ENCODE data around the gene ACAN. TPM values are rescaled to one million over a fixed set of nuclear protein-coding genes. Genes with fewer than 3 reads are reported as not detected.

Gene ACAN
- total and polyA plus RNA-seq, 5 donors from 2014 or later: 0.06 to 0.32 TPM; not detected in 3

- H3K4me3 Mint-ChIP-seq: no peak overlapping the region
- H3K27ac Mint-ChIP-seq: no peak overlapping the region
- Histone ChIP-seq H3K36me3 (ENCODE audit: control insufficient read depth, insufficient read depth, low read length) (no peaks in the 10 kb centered on the region), H3K27ac (ENCODE audit: insufficient read depth, low read length, poor library complexity, severe bottlenecking) (no peak overlapping the region), H3K4me3 (ENCODE audit: low read depth, low read length) (no peak overlapping the region), H3K27me3 (ENCODE audit: control insufficient read depth, insufficient read depth, low read length) (peaks cover 23% of the 10 kb centered on the region), H3K4me1 (ENCODE audit: control insufficient read depth, insufficient read depth, low read length, poor library complexity, severe bottlenecking) (no peaks in the 10 kb centered on the region), H3K9me3 (ENCODE audit: control insufficient read depth in 2 of 2, low read length in 2 of 2) (no peaks in the 10 kb centered on the region)
- H3K27me3 Mint-ChIP-seq: peaks cover 40% of the 10 kb centered on the region
- DNase-seq: no peak
- peaks cover 0 to 3% (median 1%) of the 10 kb centered on the region in 4 donors for H3K4me1 Mint-ChIP-seq
- ATAC-seq (ENCODE audit: low read depth in 2 of 2): no peak
- peaks cover 3% of the 10 kb centered on the region for H3K36me3 Mint-ChIP-seq
- H3K9me3 Mint-ChIP-seq: peaks cover 0 to 5% (median 0%) of the 10 kb centered on the region in 7 donors
Measured at GRCh38 chr15:88791637-88792036, 11.6 kb upstream of the ACAN start.

- peaks cover 0 to 5% (median 0%) of the 10 kb centered on the region in 7 donors for H3K9me3 Mint-ChIP-seq
- ATAC-seq (ENCODE audit: low read depth in 2 of 2): no peak
- H3K4me3 Mint-ChIP-seq: no peak overlapping the region
- peaks cover 47% of the 10 kb centered on the region for H3K27me3 Mint-ChIP-seq
- Histone ChIP-seq H3K4me1 (ENCODE audit: control insufficient read depth, insufficient read depth, low read length, poor library complexity, severe bottlenecking) (no peaks in the 10 kb centered on the region), H3K27me3 (ENCODE audit: control insufficient read depth, insufficient read depth, low read length) (peaks cover 18% of the 10 kb centered on the region), H3K36me3 (ENCODE audit: control insufficient read depth, insufficient read depth, low read length) (no peaks in the 10 kb centered on the region), H3K4me3 (ENCODE audit: low read depth, low read length) (no peak overlapping the region), H3K27ac (ENCODE audit: insufficient read depth, low read length, poor library complexity, severe bottlenecking) (no peak overlapping the region), H3K9me3 (ENCODE audit: control insufficient read depth in 2 of 2, low read length in 2 of 2) (no peaks in the 10 kb centered on the region)
- H3K27ac Mint-ChIP-seq: no peak overlapping the region
- peaks cover 0 to 3% (median 1%) of the 10 kb centered on the region in 4 donors for H3K4me1 Mint-ChIP-seq
- H3K36me3 Mint-ChIP-seq: peaks cover 3% of the 10 kb centered on the region
- DNase-seq: no peak
Measured at GRCh38 chr15:88792342-88793282, 10.6 kb upstream of the ACAN start.

GRCh38 chr15:88794001-88794400 is 9.2 kb upstream of the ACAN start:
- H3K4me3 Mint-ChIP-seq: no peak overlapping the region
- H3K36me3 ChIP-seq (ENCODE audit: control insufficient read depth, insufficient read depth, low read length): no peaks in the 10 kb centered on the region
- peaks cover 0 to 5% (median 0%) of the 10 kb centered on the region in 7 donors for H3K9me3 Mint-ChIP-seq
- no peak overlapping the region for H3K4me3 ChIP-seq (ENCODE audit: low read depth, low read length)
- H3K27me3 Mint-ChIP-seq: peaks cover 49% of the 10 kb centered on the region
- ATAC-seq (ENCODE audit: low read depth in 2 of 2) (no peak), DNase-seq (no peak)
- H3K36me3 Mint-ChIP-seq: no peaks in the 10 kb centered on the region
- no peaks in the 10 kb centered on the region for H3K4me1 ChIP-seq (ENCODE audit: control insufficient read depth, insufficient read depth, low read length, poor library complexity, severe bottlenecking)
- H3K9me3 ChIP-seq (ENCODE audit: control insufficient read depth in 2 of 2, low read length in 2 of 2): no peaks in the 10 kb centered on the region
- no peak overlapping the region for H3K27ac ChIP-seq (ENCODE audit: insufficient read depth, low read length, poor library complexity, severe bottlenecking)
- H3K4me1 Mint-ChIP-seq: peaks cover 0 to 3% (median 1%) of the 10 kb centered on the region in 4 donors
- H3K27me3 ChIP-seq (ENCODE audit: control insufficient read depth, insufficient read depth, low read length): peaks cover 23% of the 10 kb centered on the region
- H3K27ac Mint-ChIP-seq: no peak overlapping the region

- Mint-ChIP-seq H3K4me1 (peaks cover 0 to 6% (median 5%) of the 10 kb centered on the region in 4 donors), H3K36me3 (no peaks in the 10 kb centered on the region), H3K27me3 (peaks cover 73% of the 10 kb centered on the region), H3K4me3 (no peak overlapping the region), H3K27ac (no peak overlapping the region), H3K9me3 (peaks cover 0 to 1% (median 0%) of the 10 kb centered on the region in 7 donors)
- no peaks in the 10 kb centered on the region for H3K36me3 ChIP-seq (ENCODE audit: control insufficient read depth, insufficient read depth, low read length)
- no peaks in the 10 kb centered on the region for H3K4me1 ChIP-seq (ENCODE audit: control insufficient read depth, insufficient read depth, low read length, poor library complexity, severe bottlenecking)
- no peak overlapping the region for H3K4me3 ChIP-seq (ENCODE audit: low read depth, low read length)
- H3K27me3 ChIP-seq (ENCODE audit: control insufficient read depth, insufficient read depth, low read length): peaks cover 29% of the 10 kb centered on the region
- no peaks in the 10 kb centered on the region for H3K9me3 ChIP-seq (ENCODE audit: control insufficient read depth in 2 of 2, low read length in 2 of 2)
- ATAC-seq (ENCODE audit: low read depth in 2 of 2) (no peak), DNase-seq (no peak)
- no peak overlapping the region for H3K27ac ChIP-seq (ENCODE audit: insufficient read depth, low read length, poor library complexity, severe bottlenecking)
Measured at GRCh38 chr15:88797663-88798339, 5.4 kb upstream of the ACAN start.

- no peaks in the 10 kb centered on the region for H3K36me3 ChIP-seq (ENCODE audit: control insufficient read depth, insufficient read depth, low read length)
- peaks cover 0 to 1% (median 0%) of the 10 kb centered on the region in 7 donors for H3K9me3 Mint-ChIP-seq
- H3K4me3 ChIP-seq (ENCODE audit: low read depth, low read length): no peak overlapping the region
- no peak overlapping the region for H3K27ac ChIP-seq (ENCODE audit: insufficient read depth, low read length, poor library complexity, severe bottlenecking)
- H3K4me1 ChIP-seq (ENCODE audit: control insufficient read depth, insufficient read depth, low read length, poor library complexity, severe bottlenecking): peaks cover 2% of the 10 kb centered on the region
- ATAC-seq (ENCODE audit: low read depth in 2 of 2) (no peak), DNase-seq (no peak)
- H3K27ac Mint-ChIP-seq: no peak overlapping the region
- no peaks in the 10 kb centered on the region for H3K36me3 Mint-ChIP-seq
- H3K27me3 ChIP-seq (ENCODE audit: control insufficient read depth, insufficient read depth, low read length): peaks cover 26% of the 10 kb centered on the region
- H3K4me3 Mint-ChIP-seq: no peak overlapping the region
- no peaks in the 10 kb centered on the region for H3K9me3 ChIP-seq (ENCODE audit: control insufficient read depth in 2 of 2, low read length in 2 of 2)
- H3K27me3 Mint-ChIP-seq: peaks cover 70% of the 10 kb centered on the region
- H3K4me1 Mint-ChIP-seq: peaks cover 0 to 9% (median 6%) of the 10 kb centered on the region in 4 donors
Measured at GRCh38 chr15:88799341-88799740, 3.9 kb upstream of the ACAN start.

GRCh38 chr15:88800026-88800425 is 3.2 kb upstream of the ACAN start:
- no peak for DNase-seq
- peaks cover 0 to 10% (median 4%) of the 10 kb centered on the region in 4 donors for H3K4me1 Mint-ChIP-seq
- no peaks in the 10 kb centered on the region for H3K36me3 Mint-ChIP-seq
- H3K27ac ChIP-seq (ENCODE audit: insufficient read depth, low read length, poor library complexity, severe bottlenecking): no peak overlapping the region
- no peaks in the 10 kb centered on the region for H3K9me3 ChIP-seq (ENCODE audit: control insufficient read depth in 2 of 2, low read length in 2 of 2)
- H3K4me3 ChIP-seq (ENCODE audit: low read depth, low read length): no peak overlapping the region
- H3K36me3 ChIP-seq (ENCODE audit: control insufficient read depth, insufficient read depth, low read length): no peaks in the 10 kb centered on the region
- H3K4me3 Mint-ChIP-seq: no peak overlapping the region
- no peak for ATAC-seq (ENCODE audit: low read depth in 2 of 2)
- H3K4me1 ChIP-seq (ENCODE audit: control insufficient read depth, insufficient read depth, low read length, poor library complexity, severe bottlenecking): peaks cover 2% of the 10 kb centered on the region
- peaks cover 32% of the 10 kb centered on the region for H3K27me3 ChIP-seq (ENCODE audit: control insufficient read depth, insufficient read depth, low read length)
- no peak overlapping the region for H3K27ac Mint-ChIP-seq
- peaks cover 73% of the 10 kb centered on the region for H3K27me3 Mint-ChIP-seq
- peaks cover 0 to 1% (median 0%) of the 10 kb centered on the region in 7 donors for H3K9me3 Mint-ChIP-seq

GRCh38 chr15:88800738-88801137 is 2.5 kb upstream of the ACAN start:
- no peak overlapping the region for H3K27ac Mint-ChIP-seq

More at GRCh38 chr15:88800738-88801137, 2.5 kb upstream of the ACAN start:
- ATAC-seq (ENCODE audit: low read depth in 2 of 2): no peak
- DNase-seq: no peak
- no peak overlapping the region for H3K27ac ChIP-seq (ENCODE audit: insufficient read depth, low read length, poor library complexity, severe bottlenecking)
- H3K27me3 ChIP-seq (ENCODE audit: control insufficient read depth, insufficient read depth, low read length): peaks cover 34% of the 10 kb centered on the region
- H3K4me1 ChIP-seq (ENCODE audit: control insufficient read depth, insufficient read depth, low read length, poor library complexity, severe bottlenecking): peaks cover 2% of the 10 kb centered on the region
- peaks cover 0 to 1% (median 0%) of the 10 kb centered on the region in 7 donors for H3K9me3 Mint-ChIP-seq
- H3K4me1 Mint-ChIP-seq: peaks cover 0 to 10% (median 4%) of the 10 kb centered on the region in 4 donors
- no peaks in the 10 kb centered on the region for H3K36me3 ChIP-seq (ENCODE audit: control insufficient read depth, insufficient read depth, low read length)
- H3K36me3 Mint-ChIP-seq: no peaks in the 10 kb centered on the region
- H3K4me3 Mint-ChIP-seq: no peak overlapping the region
- H3K4me3 ChIP-seq (ENCODE audit: low read depth, low read length): no peak overlapping the region
- no peaks in the 10 kb centered on the region for H3K9me3 ChIP-seq (ENCODE audit: control insufficient read depth in 2 of 2, low read length in 2 of 2)
- peaks cover 77% of the 10 kb centered on the region for H3K27me3 Mint-ChIP-seq

Data from CD4-positive, CD25-positive, alpha-beta regulatory T cell (primary cell).